Upper lobe of left lung (tissue), 6 donors: ENCODE results near the gene FSD1. TPM values are rescaled to one million over a fixed set of nuclear protein-coding genes. Genes with fewer than 3 reads are reported as not detected.

ENCODE experiments used
- ATAC-seq, 2 donors: fragments of 200-7000 bp; cut with Tn5 transposase; one replicate each; pipeline ENCODE4 v1.9.1; 2022; ENCODE audit warnings: mild to moderate bottlenecking in 2 of 2, moderate library complexity in 2 of 2; ENCODE audit not compliant: low FRiP score in 2 of 2
- DNase-seq, 2 donors: peaks; one replicate each; pipeline ENCODE4 v3.0.0-alpha.2; 2019 to 2020
- H3K27ac ChIP-seq, 4 donors: fragments of 200-600 bp; sonication (generic); one replicate each; pipeline ENCODE4 v1.5.1; 2016 to 2019
- H3K27me3 ChIP-seq, 4 donors: fragments of 200-600 bp; sonication (generic); one replicate each; pipeline ENCODE4 v1.5.1; 2017 to 2019
- H3K36me3 ChIP-seq, 4 donors: fragments of 200-600 bp; sonication (generic); one replicate each; pipeline ENCODE4 v1.5.1; 2016 to 2019
- H3K4me1 ChIP-seq, 4 donors: fragments of 200-600 bp; sonication (generic); one replicate each; pipeline ENCODE4 v1.5.1; 2018 to 2019
- H3K4me3 ChIP-seq, 4 donors: fragments of 200-600 bp; sonication (generic); one replicate each; pipeline ENCODE4 v1.5.1; 2017 to 2019; ENCODE audit warnings: mild to moderate bottlenecking in 2 of 4, moderate library complexity in 1 of 4
- H3K9me3 ChIP-seq, 4 donors: fragments of 200-600 bp; sonication (generic); one replicate each; pipeline ENCODE4 v1.5.1; 2018 to 2019
- CTCF ChIP-seq, 6 experiments: fragments of 450-650 bp in 4 of 6; fragments of 200-600 bp in 2 of 6; sonication (generic) in 2 of 6; IDR thresholded peaks; one replicate each; pipeline ENCODE4 v1.5.1; 2016 to 2019; ENCODE audit warnings: antibody characterized with exemption in 6 of 6
- EP300 ChIP-seq, 4 donors: sonication (generic); formaldehyde crosslinking; IDR thresholded peaks; one replicate each; pipeline ENCODE4 v1.5.1; 2017; ENCODE audit warnings: antibody characterized with exemption in 4 of 4, control low read depth in 2 of 4
- POLR2A ChIP-seq, 4 donors: fragments of 450-650 bp; IDR thresholded peaks; one replicate each; pipeline ENCODE4 v1.5.1; 2016 to 2017; ENCODE audit warnings: antibody characterized with exemption in 4 of 4, mild to moderate bottlenecking in 2 of 4
- POLR2AphosphoS5 ChIP-seq, 2 donors: sonication (generic); formaldehyde crosslinking; IDR thresholded peaks; one replicate each; pipeline ENCODE4 v1.5.1; 2017; ENCODE audit warnings: antibody characterized with exemption in 2 of 2
- WGBS, 2 donors: methylation state at CpG; one replicate each; pipeline ENCODE4 v1.1.5; 2017 to 2018; 5-methylcytosine and 5-hydroxymethylcytosine counted together
- total RNA-seq, 6 donors: library from RNA; depleted of rRNA in 4 of 6; stranded (reverse); fragments of >200 nt in 4 of 6; gene quantifications; one replicate each; pipeline versions ENCODE4 v1.1.0 to v1.2.1, GENCODE V29; 2016 to 2021
- donor health status: DM: no; HTN: no; CAD: no; lungs with moderate emphysema.
- donor health status: DM: no; HTN: yes; CAD: no; lungs with severe emphysema.

FSD1 gene
- total RNA-seq, 6 donors from 2014 or later = 0.54 to 2.1 (median 0.82) TPM

DNA sequence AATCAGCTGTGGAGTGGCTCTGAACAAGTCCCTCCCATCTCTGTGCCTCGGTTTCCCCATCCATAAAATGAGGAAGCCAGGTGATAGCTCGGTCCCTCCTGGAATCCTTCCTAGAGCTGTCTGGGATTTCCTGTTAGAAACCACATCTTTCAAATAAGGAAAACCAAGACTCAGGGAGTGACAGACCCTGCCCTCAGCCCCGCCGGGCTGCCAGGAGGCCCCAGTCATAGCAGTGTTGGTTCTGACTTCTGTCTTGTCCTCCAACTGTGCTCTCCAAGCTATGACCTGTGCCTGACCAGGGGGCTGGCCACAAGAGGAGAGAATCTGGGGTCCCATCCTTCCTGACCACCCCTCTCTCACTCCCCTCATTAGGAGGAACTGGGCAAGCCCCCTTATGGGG, 26.4 kb upstream of the FSD1 start:
- no peak overlapping the region for H3K27ac ChIP-seq
- 6 to 32% methylated on average over 3 to 4 of the region's 4 CpGs for WGBS, 2 donors
- H3K9me3 ChIP-seq = no peaks in the 10 kb centered on the region
- H3K36me3 ChIP-seq = no peaks in the 10 kb centered on the region
- H3K4me1 ChIP-seq = peaks cover 11 to 19% (median 13%) of the 10 kb centered on the region in 4 donors
- H3K4me3 ChIP-seq = no peak overlapping the region
- ATAC-seq (no peak), DNase-seq (no peak)
- no peak for TF ChIP-seq CTCF (IDR thresholded peaks at IDR 0.05)
- peaks cover 2 to 29% (median 16%) of the 10 kb centered on the region in 4 donors for H3K27me3 ChIP-seq

- H3K36me3 ChIP-seq = no peaks in the 10 kb centered on the region
- peak in 1 of 2 donors; percentile 81 for DNase-seq
Measured at GRCh38 chr19:4278419-4279266, 25.8 kb upstream of the FSD1 start, which contains the start of gene SHD. Gene SHD (plus strand): TSS chr19:4279266. CDS start chr19:4280064, 798 bp downstream.

DNA sequence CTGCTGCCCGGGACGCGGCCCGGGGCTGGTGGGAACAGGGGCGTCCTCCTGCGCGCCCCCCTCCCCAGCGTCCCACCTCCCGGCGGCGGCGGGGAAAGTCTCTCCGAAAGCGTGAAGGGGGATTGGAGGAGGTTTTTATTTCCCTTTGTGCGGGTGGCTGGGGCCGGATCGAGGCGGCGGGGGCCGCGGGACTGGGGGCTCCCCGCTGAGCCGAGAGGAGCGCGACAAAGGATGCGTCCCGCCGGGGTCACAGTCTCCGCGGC, 25.2 kb upstream of the FSD1 start:
- TF ChIP-seq POLR2AphosphoS5 (IDR thresholded peaks at IDR 0.05) (no peak), POLR2A (IDR thresholded peaks at IDR 0.05) (no peak), EP300 (IDR thresholded peaks at IDR 0.05) (no peak), CTCF (IDR thresholded peaks at IDR 0.05) (no peak)
- Histone ChIP-seq H3K27me3 (peaks cover 2 to 29% (median 16%) of the 10 kb centered on the region in 4 donors), H3K4me3 (peak overlapping the region in 2 of 4 donors; percentile 3 to 30)

More at GRCh38 chr19:4278419-4279266, 25.8 kb upstream of the FSD1 start, which contains the start of gene SHD:
- TF ChIP-seq POLR2A (IDR thresholded peaks at IDR 0.05) = no peak
- TF ChIP-seq POLR2AphosphoS5 (IDR thresholded peaks at IDR 0.05) = no peak
- no peak for TF ChIP-seq EP300 (IDR thresholded peaks at IDR 0.05)
- TF ChIP-seq CTCF (IDR thresholded peaks at IDR 0.05) = no peak
- no peak for ATAC-seq
- 1 to 3% methylated on average over 18 to 34 of the region's 44 CpGs for WGBS, 2 donors
- Histone ChIP-seq H3K27ac (no peak within 1 kb of the TSS), H3K4me1 (peaks cover 11 to 19% (median 13%) of the 10 kb centered on the region in 4 donors), H3K27me3 (peaks cover 2 to 29% (median 16%) of the 10 kb centered on the region in 4 donors), H3K4me3 (peak within 1 kb of the TSS in 2 of 4 donors; percentile 3 to 30), H3K9me3 (no peaks in the 10 kb centered on the region)

GRCh38 chr19:4279530-4280422, 24.6 kb upstream of the FSD1 start:
- H3K36me3 ChIP-seq = no peaks in the 10 kb centered on the region
- ATAC-seq = no peak
- TF ChIP-seq POLR2A (IDR thresholded peaks at IDR 0.05) = no peak
- no peak for TF ChIP-seq CTCF (IDR thresholded peaks at IDR 0.05)
- no peak for TF ChIP-seq EP300 (IDR thresholded peaks at IDR 0.05)
- no peak for TF ChIP-seq POLR2AphosphoS5 (IDR thresholded peaks at IDR 0.05)
- H3K27me3 ChIP-seq = peaks cover 2 to 29% (median 16%) of the 10 kb centered on the region in 4 donors
- peak overlapping the region in 2 of 4 donors; percentile 3 to 30 for H3K4me3 ChIP-seq
- peak in 1 of 2 donors; percentile 76 for DNase-seq
- H3K27ac ChIP-seq = no peak overlapping the region
- no peaks in the 10 kb centered on the region for H3K9me3 ChIP-seq
- 4 to 6% methylated on average over 20 to 39 of the region's 71 CpGs for WGBS, 2 donors
- H3K4me1 ChIP-seq = peaks cover 11 to 19% (median 13%) of the 10 kb centered on the region in 4 donors

More for the DNA sequence above, 25.2 kb upstream of the FSD1 start:
- Histone ChIP-seq H3K4me1 (peaks cover 11 to 19% (median 13%) of the 10 kb centered on the region in 4 donors), H3K27ac (no peak overlapping the region), H3K36me3 (no peaks in the 10 kb centered on the region), H3K9me3 (no peaks in the 10 kb centered on the region)
- WGBS, 2 donors = 0% methylated on average over 7 to 18 of the region's 30 CpGs
- ATAC-seq (no peak), DNase-seq (no peak)
